Measurements from ENCODE around the gene DEXI.
"Not testable (repeated sequence)": the region's sequence is repeated elsewhere in the genome, so short reads cannot be mapped to it uniquely, and the experiment has no call there.

Gene DEXI

GRCh38 chr16:10926867-10927266 lies 15.4 kb downstream of the DEXI start:
- no peak for DNase-seq

- DNase-seq = no peak
These were observed 16.2 kb downstream of the DEXI start for GRCh38 chr16:10926094-10926493.

- not testable (repeated sequence) for DNase-seq
These were observed 17.0 kb downstream of the DEXI start for GRCh38 chr16:10925285-10925684.

GRCh38 chr16:10923650-10924214 lies 18.5 kb downstream of the DEXI start:
- no peak for DNase-seq

GRCh38 chr16:10923146-10923649 lies 19.1 kb downstream of the DEXI start:
- no peak for DNase-seq

GRCh38 chr16:10922328-10923145 lies 19.7 kb downstream of the DEXI start:
- peak; percentile 76 to 90 (median 83) for DNase-seq

- DNase-seq = peak; percentile 33 to 64 (median 52)
These were observed 20.5 kb downstream of the DEXI start for GRCh38 chr16:10921536-10922327.

- no peak for DNase-seq
These were observed 21.4 kb downstream of the DEXI start for GRCh38 chr16:10920726-10921427.

GRCh38 chr16:10919003-10919351 lies 23.3 kb downstream of the DEXI start:
- no peak for DNase-seq

- DNase-seq = peak; percentile 95 to 96 (median 96)
These were observed 23.8 kb downstream of the DEXI start for GRCh38 chr16:10918294-10919002.

- no peak for DNase-seq
These were observed 25.7 kb downstream of the DEXI start for GRCh38 chr16:10916534-10916933.

- no peak for DNase-seq
These were observed 31.0 kb downstream of the DEXI start for GRCh38 chr16:10911267-10911666.

- DNase-seq = no peak
These were observed 34.6 kb downstream of the DEXI start for GRCh38 chr16:10907757-10908045.

- DNase-seq = no peak
These were observed 35.1 kb downstream of the DEXI start for GRCh38 chr16:10906914-10907756.

GRCh38 chr16:10906482-10906881 lies 35.8 kb downstream of the DEXI start:
- DNase-seq = no peak

GRCh38 chr16:10902999-10903398 lies 39.3 kb downstream of the DEXI start:
- DNase-seq = no peak

- peak; percentile 26 to 64 (median 61) for DNase-seq
These were observed 45.1 kb downstream of the DEXI start for GRCh38 chr16:10897134-10897533.

- DNase-seq = peak; percentile 61 to 83 (median 72)
These were observed 45.5 kb downstream of the DEXI start for GRCh38 chr16:10896723-10897122.

- DNase-seq = no peak
These were observed 46.1 kb downstream of the DEXI start for GRCh38 chr16:10896165-10896564.

- peak; percentile 66 to 86 (median 72) for DNase-seq
These were observed 47.0 kb downstream of the DEXI start for GRCh38 chr16:10895053-10895946.

Measured in suppressor macrophage (primary cell).